ENCODE measurements around the gene TMEM219. TPM values are rescaled to one million over a fixed set of nuclear protein-coding genes. Genes with fewer than 3 reads are reported as not detected.

TMEM219 gene
- total and polyA plus RNA-seq, 9 of the 15 experiments (the other 6 are each of a cell fraction or from before 2014, with no cell fraction given), result 35.3 to 62.8 (median 55.5) TPM

- TF ChIP-seq CXXC5 (CRISPR knock-in tag; IDR thresholded peaks at IDR 0.05) (0 out of 2 replicates have a peak, but pooled peaks have one; percentile 54), FOXJ3 (CRISPR knock-in tag; IDR thresholded peaks at IDR 0.05) (no peak), HDAC8 (tag; IDR thresholded peaks at IDR 0.05) (no peak; the same call in 1 of the 2 replicates), NEUROD1 (IDR thresholded peaks at IDR 0.05; ENCODE audit: borderline replicate concordance, low read depth, low read length, partially characterized antibody) (peak; percentile 8), MGA (IDR thresholded peaks at IDR 0.05) (peak; percentile 96), ZBTB49 (CRISPR knock-in tag; IDR thresholded peaks at IDR 0.05; ENCODE audit: borderline replicate concordance) (no peak), ATF6 (CRISPR knock-in tag; IDR thresholded peaks at IDR 0.05) (peak; percentile 74; the same call in 1 of the 2 replicates)
Measured at GRCh38 chr16:29925781-29926710, 35.8 kb upstream of the TMEM219 start, which contains the start of gene KCTD13 (continued).
